GM23248 (cell line): ENCODE results near the gene CDK14. TPM values are rescaled to one million over a fixed set of nuclear protein-coding genes. Genes with fewer than 3 reads are reported as not detected.
A peak's percentile ranks its signal among the peaks of the same experiment; 100 is the strongest.

Experiments used
- DNase-seq: peaks from one replicate; pipeline ENCODE4 v3.0.0-alpha.2; 2015
- H2AFZ ChIP-seq: fragments of 200-600 bp; sonication (generic); 2 replicates; pipeline ENCODE4 v1.6.1; 2016; ENCODE audit warnings: antibody characterized with exemption
- H3F3A ChIP-seq: fragments of 200-600 bp; sonication (generic); 2 replicates; pipeline ENCODE4 v1.6.1; 2016; ENCODE audit warnings: mild to moderate bottlenecking, antibody characterized with exemption, mixed run types; ENCODE audit not compliant: insufficient read depth
- H3K27ac ChIP-seq: fragments of 200-600 bp; sonication (generic); 2 replicates; pipeline ENCODE4 v1.5.1; 2016; ENCODE audit warnings: mild to moderate bottlenecking
- H3K27me3 ChIP-seq: fragments of 200-600 bp; sonication (generic); replicated peaks from 2 replicates; pipeline ENCODE4 v1.6.1; 2016; ENCODE audit warnings: mild to moderate bottlenecking; ENCODE audit not compliant: insufficient read depth
- H3K36me3 ChIP-seq: fragments of 200-600 bp; sonication (generic); 2 replicates; pipeline ENCODE4 v1.6.1; 2016; ENCODE audit warnings: low read depth, mild to moderate bottlenecking
- H3K4me1 ChIP-seq: fragments of 200-600 bp; sonication (generic); 2 replicates; pipeline ENCODE4 v1.6.1; 2016; ENCODE audit warnings: mild to moderate bottlenecking; ENCODE audit not compliant: insufficient read depth
- H3K4me2 ChIP-seq: fragments of 200-600 bp; sonication (generic); one replicate; pipeline ENCODE4 v1.6.1; 2016; ENCODE audit warnings: mild to moderate bottlenecking; ENCODE audit not compliant: unreplicated experiment
- H3K4me3 ChIP-seq: fragments of 200-600 bp; sonication (generic); 2 replicates; pipeline ENCODE4 v1.5.1; 2016; ENCODE audit warnings: mild to moderate bottlenecking
- H3K79me2 ChIP-seq: fragments of 200-600 bp; sonication (generic); 2 replicates; pipeline ENCODE4 v1.6.1; 2016; ENCODE audit warnings: mild to moderate bottlenecking; ENCODE audit not compliant: insufficient read depth
- H3K9ac ChIP-seq: fragments of 200-600 bp; sonication (generic); 2 replicates; pipeline ENCODE4 v1.6.1; 2016; ENCODE audit warnings: mild to moderate bottlenecking
- H3K9me2 ChIP-seq: fragments of 200-600 bp; sonication (generic); 2 replicates; pipeline ENCODE4 v1.6.1; 2016; ENCODE audit warnings: mixed run types, mild to moderate bottlenecking, moderate library complexity; ENCODE audit not compliant: insufficient read depth
- H3K9me3 ChIP-seq: fragments of 200-600 bp; sonication (generic); one replicate; pipeline ENCODE4 v1.6.1; 2017; ENCODE audit warnings: low read depth
- H4K20me1 ChIP-seq: fragments of 200-600 bp; sonication (generic); 2 replicates; pipeline ENCODE4 v1.6.0; 2016; ENCODE audit not compliant: insufficient read depth
- EZH2 ChIP-seq: fragments of 200-600 bp; sonication (generic); IDR thresholded peaks from 2 replicates; pipeline ENCODE4 v1.6.1; 2018; ENCODE audit warnings: antibody characterized with exemption, mild to moderate bottlenecking; ENCODE audit not compliant: insufficient read depth, poor library complexity, severe bottlenecking
- EZH2phosphoT487 ChIP-seq: fragments of 200-600 bp; sonication (generic); IDR thresholded peaks from 2 replicates; pipeline ENCODE4 v1.6.1; 2018; ENCODE audit warnings: antibody characterized with exemption, moderate library complexity, mild to moderate bottlenecking, low read depth; ENCODE audit not compliant: insufficient read depth
- WGBS, 2 experiments: methylation state at CpG; one replicate each; pipeline ENCODE4 v1.1.6; 2015 to 2017; ENCODE audit warnings: low lambda C conversion rate in 2 of 2, low coverage in 1 of 2; ENCODE audit errors: missing lambda C conversion rate in 2 of 2; 5-methylcytosine and 5-hydroxymethylcytosine counted together
- in situ Hi-C: fragments of 300-500 bp; cut with MboI; formaldehyde crosslinking; loops from 2 replicates; pipeline ENCODE4 v1.15.0; 2020
- polyA plus RNA-seq: library from polyadenylated mRNA; unstranded; fragments of >200 nt; fragmentation: Nextera tagmentation; extraction: Ambion mirVana; gene quantifications from 2 replicates; pipeline ENCODE4 v1.2.1, GENCODE V29; 2016
- total RNA-seq: library from RNA; depleted of rRNA; stranded (reverse); fragments of >200 nt; shearing (Covaris generic); gene quantifications from 2 replicates; pipeline ENCODE4 v1.2.3, GENCODE V29; 2014

CDK14 gene
- total and polyA plus RNA-seq, 2 experiments from 2014 or later: 19.9 to 21.2 TPM

GRCh38 chr7:91082038-91082437 lies 485.9 kb downstream of the CDK14 start:
- Histone ChIP-seq H3K4me2 (peak overlapping the region; percentile 80), H2AFZ (no peak overlapping the region), H3K27ac (peak overlapping the region; percentile 39), H4K20me1 (no peaks in the 10 kb centered on the region), H3K9me2 (no peaks in the 10 kb centered on the region), H3K79me2 (no peaks in the 10 kb centered on the region), H3K27me3 (no peaks in the 10 kb centered on the region), H3K4me1 (peaks cover 50% of the 10 kb centered on the region), H3K4me3 (peak overlapping the region; percentile 57), H3K9me3 (no peaks in the 10 kb centered on the region), H3F3A (peaks cover 48% of the 10 kb centered on the region), H3K36me3 (no peaks in the 10 kb centered on the region), H3K9ac (peak overlapping the region; percentile 25; the same call in 1 of the 2 replicates)
- peak; percentile 75 for DNase-seq
- TF ChIP-seq EZH2phosphoT487 (no peak), EZH2 (no peak)
- 6 to 7% methylated on average over 3 of the region's 3 CpGs for WGBS, 2 experiments
- in situ Hi-C loops: loop anchor here (10.0 to 25.0 kb wide), 3 partner anchors 183 to 703 kb away; partner anchors contain the start of gene FZD1

GRCh38 chr7:91082852-91083495 lies 486.9 kb downstream of the CDK14 start:
- in situ Hi-C loops: loop anchor here (10.0 to 25.0 kb wide), 3 partner anchors 182 to 702 kb away; partner anchors contain the start of gene FZD1
- peak; percentile 62 for DNase-seq
- Histone ChIP-seq H3K9me3 (no peaks in the 10 kb centered on the region), H3K4me3 (0 out of 2 replicates have a peak overlapping the region, but pooled peaks have one; percentile 57), H3K36me3 (no peaks in the 10 kb centered on the region), H4K20me1 (no peaks in the 10 kb centered on the region), H3K27ac (no peak overlapping the region; the same call in 1 of the 2 replicates), H3K27me3 (no peaks in the 10 kb centered on the region), H3K4me2 (peak overlapping the region; percentile 80), H3K4me1 (peaks cover 50% of the 10 kb centered on the region), H3K9me2 (no peaks in the 10 kb centered on the region), H2AFZ (no peak overlapping the region), H3K79me2 (no peaks in the 10 kb centered on the region), H3F3A (peaks cover 51% of the 10 kb centered on the region), H3K9ac (no peak overlapping the region)
- WGBS, 2 experiments: 48 to 50% methylated on average over 2 of the region's 2 CpGs
- TF ChIP-seq EZH2 (no peak), EZH2phosphoT487 (no peak)

GRCh38 chr7:91083855-91084644 lies 487.9 kb downstream of the CDK14 start:
- Histone ChIP-seq H3K27me3 (no peaks in the 10 kb centered on the region), H3K4me2 (no peak overlapping the region), H3F3A (peaks cover 55% of the 10 kb centered on the region), H3K9ac (no peak overlapping the region), H4K20me1 (no peaks in the 10 kb centered on the region), H3K27ac (no peak overlapping the region), H3K4me3 (no peak overlapping the region), H3K9me3 (no peaks in the 10 kb centered on the region), H2AFZ (no peak overlapping the region), H3K79me2 (no peaks in the 10 kb centered on the region), H3K4me1 (peaks cover 42% of the 10 kb centered on the region), H3K9me2 (no peaks in the 10 kb centered on the region), H3K36me3 (no peaks in the 10 kb centered on the region)
- in situ Hi-C loops: loop anchor here (10.0 to 25.0 kb wide), 3 partner anchors 181 to 701 kb away; partner anchors contain the start of gene FZD1
- 63% methylated on average over 3 of the region's 3 CpGs for WGBS, 2 experiments
- TF ChIP-seq EZH2 (no peak), EZH2phosphoT487 (no peak)
- peak; percentile 41 for DNase-seq

- Histone ChIP-seq H3K4me3 (no peak overlapping the region), H3K27ac (no peak overlapping the region), H3K4me1 (peaks cover 31% of the 10 kb centered on the region), H3K9ac (no peak overlapping the region), H3K27me3 (no peaks in the 10 kb centered on the region), H3K36me3 (no peaks in the 10 kb centered on the region), H3F3A (peaks cover 44% of the 10 kb centered on the region), H3K79me2 (no peaks in the 10 kb centered on the region), H3K9me3 (no peaks in the 10 kb centered on the region), H2AFZ (no peak overlapping the region), H3K4me2 (no peak overlapping the region), H3K9me2 (no peaks in the 10 kb centered on the region), H4K20me1 (no peaks in the 10 kb centered on the region)
- no peak for TF ChIP-seq EZH2phosphoT487
- no peak for TF ChIP-seq EZH2
- 85 to 86% methylated on average over 4 of the region's 4 CpGs for WGBS, 2 experiments
- DNase-seq: no peak
- in situ Hi-C loops: loop anchor here (10.0 to 25.0 kb wide), 3 partner anchors 180 to 700 kb away; partner anchors contain the start of gene FZD1
Measured at GRCh38 chr7:91085175-91085574, 489.1 kb downstream of the CDK14 start.
